ENCODE results near the gene OR2T1. TPM values are rescaled to one million over a fixed set of nuclear protein-coding genes. Genes with fewer than 3 reads are reported as not detected.
"Not testable (repeated sequence)": the region's sequence is repeated elsewhere in the genome, so short reads cannot be mapped to it uniquely, and the experiment has no call there.

Gene OR2T1
- total RNA-seq, 1 donor from 2014 or later: not detected

DNA sequence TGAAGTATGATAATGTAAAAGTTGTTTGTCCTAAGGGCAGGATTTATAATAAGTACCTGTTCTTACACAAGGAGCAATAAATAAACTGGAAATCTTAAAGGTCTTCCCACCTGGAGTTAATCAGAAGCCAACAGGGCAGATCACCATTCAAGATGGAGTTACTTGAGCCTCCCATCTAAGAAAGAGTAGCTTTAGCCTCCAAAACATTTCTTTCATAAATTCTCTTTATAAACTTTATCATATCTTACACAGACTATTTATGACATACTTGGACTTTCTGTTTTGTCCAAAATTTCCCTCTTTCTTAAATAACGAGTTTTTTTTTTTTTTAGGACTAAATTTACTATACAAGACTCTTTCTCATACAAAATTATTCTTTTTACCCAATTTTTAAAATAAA is 18.5 kb downstream of the OR2T1 start:
- H3K27me3 Mint-ChIP-seq (ENCODE audit: unreplicated experiment): peaks cover 4% of the 10 kb centered on the region
- H3K4me3 Mint-ChIP-seq (ENCODE audit: unreplicated experiment): no peak overlapping the region
- TF ChIP-seq, protein P1, sequence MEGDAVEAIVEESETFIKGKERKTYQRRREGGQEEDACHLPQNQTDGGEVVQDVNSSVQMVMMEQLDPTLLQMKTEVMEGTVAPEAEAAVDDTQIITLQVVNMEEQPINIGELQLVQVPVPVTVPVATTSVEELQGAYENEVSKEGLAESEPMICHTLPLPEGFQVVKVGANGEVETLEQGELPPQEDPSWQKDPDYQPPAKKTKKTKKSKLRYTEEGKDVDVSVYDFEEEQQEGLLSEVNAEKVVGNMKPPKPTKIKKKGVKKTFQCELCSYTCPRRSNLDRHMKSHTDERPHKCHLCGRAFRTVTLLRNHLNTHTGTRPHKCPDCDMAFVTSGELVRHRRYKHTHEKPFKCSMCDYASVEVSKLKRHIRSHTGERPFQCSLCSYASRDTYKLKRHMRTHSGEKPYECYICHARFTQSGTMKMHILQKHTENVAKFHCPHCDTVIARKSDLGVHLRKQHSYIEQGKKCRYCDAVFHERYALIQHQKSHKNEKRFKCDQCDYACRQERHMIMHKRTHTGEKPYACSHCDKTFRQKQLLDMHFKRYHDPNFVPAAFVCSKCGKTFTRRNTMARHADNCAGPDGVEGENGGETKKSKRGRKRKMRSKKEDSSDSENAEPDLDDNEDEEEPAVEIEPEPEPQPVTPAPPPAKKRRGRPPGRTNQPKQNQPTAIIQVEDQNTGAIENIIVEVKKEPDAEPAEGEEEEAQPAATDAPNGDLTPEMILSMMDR (IDR thresholded peaks at IDR 0.05; ENCODE audit: unreplicated experiment): no peak
- DNase-seq (ENCODE audit: low spot score): no peak
- H3K27ac Mint-ChIP-seq (ENCODE audit: unreplicated experiment): no peak overlapping the region
- peaks cover 29% of the 10 kb centered on the region for H3K9me3 Mint-ChIP-seq (ENCODE audit: unreplicated experiment)
- H3K4me1 Mint-ChIP-seq (ENCODE audit: unreplicated experiment): no peaks in the 10 kb centered on the region
- no peaks in the 10 kb centered on the region for H3K36me3 Mint-ChIP-seq (ENCODE audit: low read depth, unreplicated experiment)

DNA sequence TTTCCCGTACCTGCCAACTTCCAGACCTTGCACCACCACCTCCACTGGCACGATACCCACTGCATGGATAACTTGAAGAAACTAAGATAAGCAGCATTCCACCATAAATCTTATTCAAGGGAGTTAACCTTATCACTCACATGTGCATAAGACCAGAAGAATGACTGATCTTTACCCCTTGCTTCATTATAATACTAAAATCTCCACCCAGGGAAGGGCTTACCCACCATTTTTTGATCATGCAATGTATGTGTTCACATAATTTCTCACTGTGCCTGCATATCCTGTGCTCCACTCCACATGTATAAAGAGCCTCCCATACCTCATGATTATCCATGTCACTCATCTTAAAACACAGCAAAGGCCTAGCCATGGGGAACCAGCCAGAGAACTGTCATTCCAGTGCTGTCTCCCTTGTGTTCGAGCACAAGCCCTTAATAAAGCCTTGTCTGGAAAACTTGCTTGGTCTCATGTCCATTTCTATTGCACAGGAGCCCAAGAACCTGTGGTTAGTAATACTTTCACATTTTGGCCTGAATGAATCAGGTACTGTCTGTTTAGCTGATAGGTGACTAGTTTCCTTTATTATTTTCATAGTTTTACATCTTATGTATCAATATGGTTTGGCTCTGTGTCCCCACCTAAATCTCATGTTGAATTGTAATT is 24.8 kb downstream of the OR2T1 start:
- peaks cover 16% of the 10 kb centered on the region for H3K9me3 Mint-ChIP-seq (ENCODE audit: unreplicated experiment)
- not testable (repeated sequence) for H3K36me3 Mint-ChIP-seq (ENCODE audit: low read depth, unreplicated experiment); DNase-seq (ENCODE audit: low spot score); H3K27me3 Mint-ChIP-seq (ENCODE audit: unreplicated experiment); H3K4me1 Mint-ChIP-seq (ENCODE audit: unreplicated experiment); H3K27ac Mint-ChIP-seq (ENCODE audit: unreplicated experiment); H3K4me3 Mint-ChIP-seq (ENCODE audit: unreplicated experiment)

GRCh38 chr1:248428192-248428533 is 25.3 kb downstream of the OR2T1 start:
- H3K4me3 Mint-ChIP-seq (ENCODE audit: unreplicated experiment); DNase-seq (ENCODE audit: low spot score); H3K27me3 Mint-ChIP-seq (ENCODE audit: unreplicated experiment); H3K4me1 Mint-ChIP-seq (ENCODE audit: unreplicated experiment); H3K27ac Mint-ChIP-seq (ENCODE audit: unreplicated experiment); H3K36me3 Mint-ChIP-seq (ENCODE audit: low read depth, unreplicated experiment): not testable (repeated sequence)
- peaks cover 13% of the 10 kb centered on the region for H3K9me3 Mint-ChIP-seq (ENCODE audit: unreplicated experiment)

- not testable (repeated sequence) for H3K36me3 Mint-ChIP-seq (ENCODE audit: low read depth, unreplicated experiment); H3K27me3 Mint-ChIP-seq (ENCODE audit: unreplicated experiment); H3K4me3 Mint-ChIP-seq (ENCODE audit: unreplicated experiment); H3K4me1 Mint-ChIP-seq (ENCODE audit: unreplicated experiment); H3K27ac Mint-ChIP-seq (ENCODE audit: unreplicated experiment); DNase-seq (ENCODE audit: low spot score)
- H3K9me3 Mint-ChIP-seq (ENCODE audit: unreplicated experiment): peaks cover 13% of the 10 kb centered on the region
Observed at GRCh38 chr1:248431683-248432082, 28.8 kb downstream of the OR2T1 start.

DNA sequence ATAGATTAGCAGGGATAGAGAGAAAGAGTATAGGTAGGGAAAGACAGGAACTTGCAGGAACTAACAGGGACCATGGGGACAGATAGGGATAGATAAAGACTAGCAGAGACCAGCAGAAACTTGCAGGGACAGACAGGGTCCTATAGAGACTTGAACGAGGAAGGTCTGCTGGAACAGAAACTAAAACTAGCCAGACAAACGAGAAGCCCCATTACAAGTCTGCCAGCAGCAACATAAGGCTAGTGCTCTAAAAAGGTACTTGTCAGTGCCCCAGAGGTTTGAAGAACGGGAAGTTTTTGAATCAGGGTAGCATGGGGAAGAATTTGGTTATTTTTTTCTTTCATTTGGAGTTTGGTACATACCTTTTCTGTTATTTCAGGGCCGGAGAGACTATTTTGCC is 29.4 kb downstream of the OR2T1 start:
- H3K4me3 Mint-ChIP-seq (ENCODE audit: unreplicated experiment); H3K27ac Mint-ChIP-seq (ENCODE audit: unreplicated experiment); DNase-seq (ENCODE audit: low spot score); H3K4me1 Mint-ChIP-seq (ENCODE audit: unreplicated experiment); H3K36me3 Mint-ChIP-seq (ENCODE audit: low read depth, unreplicated experiment); H3K27me3 Mint-ChIP-seq (ENCODE audit: unreplicated experiment): not testable (repeated sequence)
- H3K9me3 Mint-ChIP-seq (ENCODE audit: unreplicated experiment): peaks cover 13% of the 10 kb centered on the region

DNA sequence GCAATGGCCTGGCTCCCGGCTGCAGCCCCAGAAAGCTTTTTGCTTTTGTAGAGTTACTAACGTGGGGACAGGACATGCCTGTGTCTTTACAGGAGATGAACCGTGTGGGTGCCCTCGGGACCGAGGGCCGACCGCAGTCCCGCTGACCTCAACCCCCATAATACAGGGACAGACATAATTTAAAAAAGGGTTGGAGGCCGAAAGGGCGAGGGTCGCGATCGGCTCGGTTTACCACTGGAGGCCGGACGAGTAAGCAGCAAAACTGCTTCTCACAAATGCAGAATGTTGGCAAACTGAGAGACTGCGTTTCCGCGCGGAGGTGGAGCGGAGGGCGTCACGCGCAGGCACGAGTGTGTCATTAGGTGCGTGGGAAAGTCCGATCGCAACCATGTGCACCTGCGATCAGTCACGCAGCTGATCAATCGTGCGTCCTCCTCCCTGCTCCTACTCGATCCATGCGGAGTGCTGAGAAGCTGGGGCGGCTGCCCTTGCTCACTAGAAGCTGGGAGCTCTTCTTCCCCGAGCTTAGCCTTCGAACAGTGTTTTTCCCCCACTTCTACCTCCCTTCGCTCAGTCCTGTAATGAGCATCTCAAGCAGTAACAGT is 31.1 kb downstream of the OR2T1 start:
- not testable (repeated sequence) for H3K27ac Mint-ChIP-seq (ENCODE audit: unreplicated experiment); H3K4me1 Mint-ChIP-seq (ENCODE audit: unreplicated experiment); H3K9me3 Mint-ChIP-seq (ENCODE audit: unreplicated experiment); H3K27me3 Mint-ChIP-seq (ENCODE audit: unreplicated experiment); H3K4me3 Mint-ChIP-seq (ENCODE audit: unreplicated experiment); H3K36me3 Mint-ChIP-seq (ENCODE audit: low read depth, unreplicated experiment); DNase-seq (ENCODE audit: low spot score)

GRCh38 chr1:248434913-248435312 is 32.1 kb downstream of the OR2T1 start:
- H3K9me3 Mint-ChIP-seq (ENCODE audit: unreplicated experiment); H3K36me3 Mint-ChIP-seq (ENCODE audit: low read depth, unreplicated experiment); DNase-seq (ENCODE audit: low spot score); H3K4me3 Mint-ChIP-seq (ENCODE audit: unreplicated experiment); H3K27ac Mint-ChIP-seq (ENCODE audit: unreplicated experiment); H3K27me3 Mint-ChIP-seq (ENCODE audit: unreplicated experiment); H3K4me1 Mint-ChIP-seq (ENCODE audit: unreplicated experiment): not testable (repeated sequence)

GRCh38 chr1:248436303-248436702 is 33.5 kb downstream of the OR2T1 start:
- H3K27ac Mint-ChIP-seq (ENCODE audit: unreplicated experiment); H3K36me3 Mint-ChIP-seq (ENCODE audit: low read depth, unreplicated experiment); H3K27me3 Mint-ChIP-seq (ENCODE audit: unreplicated experiment); H3K4me3 Mint-ChIP-seq (ENCODE audit: unreplicated experiment); DNase-seq (ENCODE audit: low spot score); H3K4me1 Mint-ChIP-seq (ENCODE audit: unreplicated experiment): not testable (repeated sequence)
- H3K9me3 Mint-ChIP-seq (ENCODE audit: unreplicated experiment): peaks cover 14% of the 10 kb centered on the region

DNA sequence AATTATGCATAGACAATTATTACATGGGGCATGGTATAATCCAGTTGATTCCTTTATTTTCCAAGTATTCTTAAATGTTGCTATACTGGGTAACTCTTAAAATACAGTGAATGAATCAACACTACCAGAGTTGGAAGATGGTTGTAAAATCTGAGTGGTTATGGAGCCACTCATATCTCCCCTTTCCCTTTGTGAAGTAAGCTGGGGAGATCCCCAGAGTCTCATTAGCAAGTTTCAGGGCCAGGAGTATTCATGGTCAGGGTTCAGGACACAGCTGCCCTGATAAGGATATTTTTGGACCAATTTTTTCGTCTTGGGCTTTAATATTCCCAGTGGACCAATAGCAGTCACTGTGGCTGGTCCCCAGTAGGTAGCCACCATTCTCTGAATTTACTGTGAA is 35.8 kb downstream of the OR2T1 start:
- H3K9me3 Mint-ChIP-seq (ENCODE audit: unreplicated experiment); DNase-seq (ENCODE audit: low spot score); H3K27ac Mint-ChIP-seq (ENCODE audit: unreplicated experiment); H3K36me3 Mint-ChIP-seq (ENCODE audit: low read depth, unreplicated experiment); H3K4me1 Mint-ChIP-seq (ENCODE audit: unreplicated experiment); H3K4me3 Mint-ChIP-seq (ENCODE audit: unreplicated experiment); H3K27me3 Mint-ChIP-seq (ENCODE audit: unreplicated experiment): not testable (repeated sequence)

GRCh38 chr1:248439283-248439682 is 36.4 kb downstream of the OR2T1 start:
- not testable (repeated sequence) for H3K9me3 Mint-ChIP-seq (ENCODE audit: unreplicated experiment); H3K4me3 Mint-ChIP-seq (ENCODE audit: unreplicated experiment); H3K27me3 Mint-ChIP-seq (ENCODE audit: unreplicated experiment); H3K4me1 Mint-ChIP-seq (ENCODE audit: unreplicated experiment); DNase-seq (ENCODE audit: low spot score); H3K27ac Mint-ChIP-seq (ENCODE audit: unreplicated experiment); H3K36me3 Mint-ChIP-seq (ENCODE audit: low read depth, unreplicated experiment)

DNA sequence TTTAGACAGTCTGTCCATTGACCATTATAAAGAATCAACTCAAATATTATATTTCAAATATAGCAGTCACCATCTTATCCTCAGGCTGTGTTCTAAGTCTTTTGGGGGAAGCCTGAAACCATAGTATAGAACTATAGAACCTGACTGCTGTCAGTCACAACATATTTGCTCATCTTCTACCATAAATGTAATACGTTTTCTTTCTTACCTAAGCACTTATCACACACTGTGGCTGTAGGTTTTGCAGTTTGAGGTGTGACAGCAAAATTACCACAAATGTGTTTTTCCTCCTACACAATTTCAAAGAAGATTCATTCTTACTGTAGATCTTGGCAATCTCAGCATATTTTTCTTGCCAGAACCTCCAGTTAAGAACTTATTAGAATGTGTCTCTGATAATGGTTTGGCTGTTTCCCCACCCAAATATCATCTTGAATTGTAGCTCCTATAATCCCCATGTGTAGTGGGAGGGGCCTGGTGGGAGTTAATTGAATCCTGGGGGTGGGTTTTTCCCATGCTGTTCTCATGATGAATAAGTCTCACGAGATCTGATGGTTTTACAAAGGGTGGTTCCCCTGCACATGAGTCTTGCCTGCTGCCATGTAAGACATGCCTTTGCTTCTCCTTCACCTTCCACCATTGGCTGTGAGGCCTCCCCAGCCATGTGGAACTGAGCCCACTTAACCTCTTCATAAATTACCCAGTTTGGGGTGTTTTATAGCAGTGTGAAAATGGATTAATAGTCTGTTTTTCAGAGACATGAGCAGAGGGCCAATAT is 39.8 kb downstream of the OR2T1 start:
- not testable (repeated sequence) for H3K36me3 Mint-ChIP-seq (ENCODE audit: low read depth, unreplicated experiment); H3K27me3 Mint-ChIP-seq (ENCODE audit: unreplicated experiment); H3K4me3 Mint-ChIP-seq (ENCODE audit: unreplicated experiment); DNase-seq (ENCODE audit: low spot score); H3K27ac Mint-ChIP-seq (ENCODE audit: unreplicated experiment); H3K4me1 Mint-ChIP-seq (ENCODE audit: unreplicated experiment)
- H3K9me3 Mint-ChIP-seq (ENCODE audit: unreplicated experiment): peaks cover 21% of the 10 kb centered on the region
